ENCODE data around the gene ANO6.

Gene ANO6

GRCh38 chr12:45416126-45416525 lies 200.2 kb downstream of the ANO6 start:
- no peak for DNase-seq

- DNase-seq = no peak
Measured at GRCh38 chr12:45418520-45418919, 202.6 kb downstream of the ANO6 start.

GRCh38 chr12:45419317-45419814 lies 203.5 kb downstream of the ANO6 start:
- no peak for DNase-seq

- DNase-seq = no peak
Measured at GRCh38 chr12:45421736-45422135, 205.8 kb downstream of the ANO6 start.

- no peak for DNase-seq
Measured at GRCh38 chr12:45423931-45424330, 208.0 kb downstream of the ANO6 start.

GRCh38 chr12:45425426-45425825 lies 209.5 kb downstream of the ANO6 start:
- no peak for DNase-seq

GRCh38 chr12:45426294-45426693 lies 210.4 kb downstream of the ANO6 start:
- DNase-seq = no peak

- no peak for DNase-seq
Measured at GRCh38 chr12:45427042-45427441, 211.1 kb downstream of the ANO6 start.

GRCh38 chr12:45429831-45430230 lies 213.9 kb downstream of the ANO6 start:
- DNase-seq = no peak

- no peak for DNase-seq
Measured at GRCh38 chr12:45431126-45431525, 215.2 kb downstream of the ANO6 start.

GRCh38 chr12:45432710-45433109 lies 216.8 kb downstream of the ANO6 start:
- DNase-seq = no peak

GRCh38 chr12:45433441-45433868 lies 217.6 kb downstream of the ANO6 start:
- no peak for DNase-seq

GRCh38 chr12:45434094-45434493 lies 218.2 kb downstream of the ANO6 start:
- DNase-seq = no peak

GRCh38 chr12:45435945-45436710 lies 220.2 kb downstream of the ANO6 start:
- DNase-seq = peak in 1 of 2 donors; percentile 4

- no peak for DNase-seq
Measured at GRCh38 chr12:45439039-45439438, 223.1 kb downstream of the ANO6 start.

GRCh38 chr12:45446013-45446412 lies 230.1 kb downstream of the ANO6 start:
- no peak for DNase-seq

GRCh38 chr12:45458238-45458637 lies 242.3 kb downstream of the ANO6 start:
- DNase-seq = no peak

GRCh38 chr12:45458854-45459807 lies 243.2 kb downstream of the ANO6 start:
- DNase-seq = no peak

GRCh38 chr12:45462506-45462905 lies 246.6 kb downstream of the ANO6 start:
- DNase-seq = no peak

- DNase-seq = no peak
Measured at GRCh38 chr12:45464699-45465098, 248.8 kb downstream of the ANO6 start.

GRCh38 chr12:45468751-45469615 lies 253.1 kb downstream of the ANO6 start:
- no peak for DNase-seq

- DNase-seq = no peak
Measured at GRCh38 chr12:45469902-45470301, 254.0 kb downstream of the ANO6 start.

GRCh38 chr12:45473636-45474035 lies 257.7 kb downstream of the ANO6 start:
- no peak for DNase-seq
